Stimulated activated CD4-positive, alpha-beta T cell treated with anti-CD3 and anti-CD28 coated beads, TNF-alpha, amount 100 ng/mL, for 24 hours (primary cell): ENCODE data around the gene GTF3C1.
"Not testable (repeated sequence)": the region's sequence is repeated elsewhere in the genome, so short reads cannot be mapped to it uniquely, and the experiment has no call there.

Experiments
- DNase-seq, 3 experiments: peaks; one replicate each; pipeline ENCODE4 v3.0.0-alpha.2; 2020; ENCODE audit warnings: low read depth in 3 of 3

The GTF3C1 gene

DNA sequence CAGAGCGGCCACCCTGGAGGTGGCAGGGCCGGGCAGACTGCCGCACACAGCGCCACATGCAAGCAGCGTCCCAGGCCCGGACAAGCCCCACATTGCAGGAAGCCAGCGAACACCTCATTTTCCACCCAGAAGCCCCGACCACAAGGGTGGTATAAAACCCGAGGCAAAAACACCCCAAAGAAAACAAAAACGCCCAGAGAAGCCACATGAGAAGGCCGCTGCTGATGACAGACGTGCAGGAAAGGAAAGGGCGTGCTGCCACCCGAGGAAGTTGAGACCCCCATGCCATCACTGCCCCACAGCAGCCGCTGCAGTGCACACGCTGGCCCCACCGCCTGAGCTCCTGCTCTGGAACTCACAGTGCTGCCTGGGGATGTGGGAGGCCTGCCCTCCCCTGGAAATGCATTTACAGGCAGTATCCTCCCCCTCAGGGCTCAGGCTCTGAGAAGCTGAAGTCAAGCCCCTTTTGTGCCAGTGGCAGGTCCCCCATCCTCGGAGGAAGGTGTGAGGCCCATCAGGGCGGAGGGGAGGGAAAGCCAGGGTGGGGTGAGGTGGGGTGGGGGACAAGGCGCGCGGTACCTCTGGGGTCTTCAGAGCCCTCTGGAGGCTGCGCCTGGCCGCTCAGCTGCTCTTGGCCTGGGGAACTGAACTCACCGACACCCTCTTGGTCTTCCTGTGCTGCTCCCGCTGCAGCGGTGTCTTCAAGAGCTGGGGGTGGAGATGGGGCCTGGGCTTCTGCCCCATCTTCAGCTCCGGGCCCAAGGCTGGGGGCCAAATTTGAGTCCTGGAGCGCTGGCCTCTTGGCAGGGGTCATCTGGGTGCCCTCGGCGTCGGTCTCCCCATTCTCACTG, 85.7 kb downstream of the GTF3C1 start:
- DNase-seq: no peak

DNA sequence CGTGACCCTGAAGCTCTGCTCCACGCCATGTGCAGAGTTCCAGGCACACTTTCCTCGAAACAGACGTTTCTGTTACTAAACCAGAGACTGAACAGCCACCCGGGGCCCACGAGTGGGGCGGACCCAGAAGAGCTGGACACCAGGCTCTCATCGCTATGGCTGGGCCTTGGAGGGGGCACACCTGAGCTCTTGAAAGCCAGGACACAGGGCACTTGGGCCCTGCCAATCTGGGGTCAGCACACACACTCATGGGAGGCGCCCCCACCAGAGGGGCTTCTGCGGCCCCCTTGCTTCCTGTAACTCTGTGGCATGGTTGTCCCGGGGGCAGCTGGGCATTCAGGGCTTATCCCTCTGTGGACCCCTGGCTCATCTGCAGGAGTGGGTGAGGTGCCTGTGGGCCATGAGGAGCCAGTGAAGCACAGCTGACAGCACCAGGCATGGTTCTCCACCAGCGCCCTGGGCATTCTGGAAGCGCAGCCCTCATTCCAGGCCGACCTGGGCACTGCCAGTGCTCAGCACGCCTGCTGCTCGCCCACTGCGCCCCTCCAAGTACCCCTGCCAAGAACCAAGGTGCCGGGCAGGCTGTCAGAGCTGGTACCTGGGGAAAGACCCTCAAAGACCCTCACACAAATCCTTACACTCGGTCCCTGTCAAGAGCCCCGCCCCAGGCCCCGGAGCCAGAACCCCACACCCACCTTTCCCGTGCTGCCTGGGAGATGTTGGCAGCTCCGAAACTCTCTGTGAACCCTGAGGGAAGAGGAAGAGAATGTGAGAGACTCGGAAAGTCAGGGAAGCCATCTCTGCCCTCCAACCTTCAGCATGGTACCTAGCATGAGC, 86.6 kb downstream of the GTF3C1 start:
- DNase-seq: no peak

DNA sequence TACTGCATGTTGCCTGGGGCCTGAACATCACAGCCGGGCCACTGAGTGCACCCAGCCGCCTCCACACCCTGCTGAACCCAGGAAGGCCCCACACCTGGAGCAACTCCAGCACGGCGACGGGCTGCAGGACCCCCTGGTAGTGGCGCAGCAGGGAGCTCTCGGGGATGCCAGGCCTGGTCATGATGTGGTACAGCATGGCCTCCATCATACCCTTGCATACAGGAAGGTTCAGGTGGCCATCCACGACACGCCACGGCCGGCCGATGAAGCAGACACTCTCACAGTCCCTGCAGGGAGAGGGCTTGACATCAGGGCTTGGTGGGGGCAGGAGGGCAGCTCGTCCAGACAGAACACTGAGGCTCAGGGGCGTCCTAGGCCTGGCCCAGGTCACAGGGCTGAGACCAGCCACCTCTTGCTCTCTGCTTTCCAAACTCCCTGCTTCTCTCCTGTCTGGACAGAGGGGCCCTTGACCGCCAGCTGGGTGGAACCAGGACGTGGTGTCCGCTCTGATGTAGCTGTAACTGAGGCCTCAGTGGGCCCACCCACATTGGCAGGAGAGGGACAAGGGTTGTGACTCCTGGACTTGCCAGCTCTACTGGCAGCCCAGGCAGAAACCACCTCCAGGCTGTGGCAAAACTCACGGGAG, 87.4 kb downstream of the GTF3C1 start:
- DNase-seq: no peak

- no peak for DNase-seq
Observed at GRCh38 chr16:27461483-27462171, 88.1 kb downstream of the GTF3C1 start.

DNA sequence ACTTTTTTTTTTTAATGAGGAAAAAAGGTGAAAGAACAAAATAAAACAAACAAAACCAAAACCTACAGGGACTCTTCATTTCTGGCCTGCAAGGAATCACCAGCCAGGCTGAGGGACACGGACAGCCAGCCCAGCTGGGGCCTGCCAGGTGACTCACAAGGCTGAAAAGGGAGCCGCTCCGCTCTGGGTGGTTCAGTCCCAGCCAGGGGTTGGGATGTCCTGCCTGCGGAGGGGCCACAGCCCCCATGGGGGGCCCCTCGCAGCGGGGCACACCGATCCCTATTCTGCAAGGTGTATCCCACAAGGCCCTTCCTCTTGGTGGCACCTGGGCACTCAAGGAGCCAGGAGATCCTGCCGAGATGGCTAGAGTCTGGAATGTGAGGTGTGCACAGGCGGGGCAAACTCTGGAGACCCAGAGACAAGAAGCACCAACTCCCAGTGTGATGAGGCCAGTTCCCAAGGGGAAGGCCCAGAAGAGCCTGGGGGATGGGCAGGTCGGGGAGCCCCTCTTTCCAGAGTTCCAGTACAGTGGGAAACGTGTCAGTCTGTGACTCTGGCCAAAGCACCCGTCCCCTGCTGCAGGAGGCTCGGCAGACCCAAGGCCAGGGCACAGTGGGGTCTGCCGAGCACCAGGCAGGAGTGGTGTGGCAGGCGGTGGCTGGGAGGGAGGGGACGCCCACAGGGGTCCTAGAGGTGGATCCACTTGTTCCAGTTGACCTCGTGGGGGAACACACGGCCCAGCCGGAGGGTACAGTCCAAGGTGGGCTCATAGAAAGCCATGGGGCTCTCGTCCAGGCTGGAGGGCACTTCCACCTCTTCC, 88.8 kb downstream of the GTF3C1 start:
- no peak for DNase-seq

GRCh38 chr16:27460213-27460612, 89.5 kb downstream of the GTF3C1 start:
- no peak for DNase-seq

GRCh38 chr16:27458987-27459688, 90.6 kb downstream of the GTF3C1 start:
- DNase-seq: no peak

DNA sequence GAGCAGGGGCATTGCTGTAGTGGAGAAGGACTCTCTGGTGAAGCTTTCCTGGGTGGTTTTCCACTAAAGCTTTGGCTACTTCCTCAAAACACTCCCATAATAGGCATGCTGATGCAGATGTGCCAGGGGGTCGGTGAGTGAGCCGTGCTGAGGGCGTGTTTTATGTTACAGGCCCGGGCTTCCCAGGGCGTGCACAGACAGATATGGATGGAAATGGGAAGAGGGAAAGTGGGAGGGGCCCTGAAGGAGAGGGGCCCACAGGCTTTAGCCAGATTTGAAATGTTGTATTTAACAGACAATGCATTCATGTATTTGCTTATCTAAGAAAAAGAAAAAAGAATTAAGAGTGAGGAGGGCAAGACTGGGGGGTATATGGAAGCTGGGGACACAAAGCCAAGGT, 91.5 kb downstream of the GTF3C1 start:
- DNase-seq: no peak

DNA sequence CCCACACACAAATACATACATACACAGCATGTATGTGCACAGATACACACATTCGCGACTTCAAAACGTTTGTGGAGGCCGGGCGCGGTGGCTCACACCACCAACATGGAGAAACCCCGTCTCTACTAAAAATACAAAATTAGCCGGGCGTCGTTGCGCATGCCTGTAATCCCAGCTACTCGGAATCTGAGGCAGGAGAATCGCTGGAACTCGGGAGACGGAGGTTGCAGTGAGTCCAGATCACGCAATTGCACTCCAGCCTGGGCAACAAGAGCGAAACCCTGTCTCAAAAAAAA, 92.2 kb downstream of the GTF3C1 start:
- not testable (repeated sequence) for DNase-seq

DNA sequence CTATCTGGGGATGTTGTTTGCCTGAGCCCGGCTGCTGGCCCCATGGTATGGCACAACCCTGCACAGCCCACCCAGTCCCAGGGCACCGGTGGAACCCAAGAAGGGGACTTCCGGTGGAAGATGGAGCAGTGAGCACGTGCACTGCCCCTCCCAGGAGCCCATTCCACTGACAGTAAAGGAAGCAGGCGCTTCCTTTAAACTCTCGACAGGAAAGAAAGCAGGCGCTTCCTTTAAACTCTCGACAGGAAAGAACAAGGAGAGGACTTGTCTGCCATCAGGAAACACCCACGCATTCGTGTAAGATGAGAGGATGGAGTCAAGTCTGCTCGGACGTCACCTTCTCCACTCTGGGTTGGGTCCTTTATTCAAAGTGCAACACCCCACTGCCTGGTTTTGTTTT, 94.0 kb downstream of the GTF3C1 start:
- DNase-seq: no peak

DNA sequence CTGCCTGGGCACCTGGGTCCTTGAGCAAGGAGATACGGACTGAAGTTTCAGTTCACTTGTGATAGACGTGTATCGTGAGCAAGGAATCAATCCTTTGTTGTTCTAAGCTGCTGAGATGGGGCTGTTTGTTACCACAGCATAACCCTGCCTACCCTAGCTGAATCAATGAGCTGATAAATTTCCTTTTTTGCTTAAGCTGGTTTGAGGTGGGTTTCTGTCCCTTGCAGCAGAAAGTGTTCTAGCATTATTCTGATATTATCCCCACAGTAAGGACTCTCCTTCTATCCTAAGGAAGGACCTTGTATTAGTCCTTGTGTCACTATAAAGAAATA, 96.3 kb downstream of the GTF3C1 start:
- DNase-seq: no peak

GRCh38 chr16:27452569-27453493, 96.9 kb downstream of the GTF3C1 start:
- no peak for DNase-seq

DNA sequence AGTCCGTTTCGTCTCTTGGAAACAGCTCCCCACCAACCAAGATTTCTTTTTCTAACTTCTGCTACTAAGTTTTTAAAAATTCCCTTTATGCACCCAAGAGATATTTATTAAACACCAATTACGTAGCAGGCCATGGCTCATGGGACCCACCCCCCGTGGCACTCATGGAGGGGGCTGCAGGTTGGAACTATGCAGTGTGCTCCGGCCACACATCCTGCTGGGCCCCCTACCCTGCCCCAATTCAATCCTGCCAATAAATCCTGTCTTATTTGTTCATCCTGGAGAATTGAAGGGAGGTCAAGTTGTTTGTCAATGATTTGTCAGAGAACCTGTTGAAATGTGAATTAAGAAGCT, 99.5 kb downstream of the GTF3C1 start:
- no peak for DNase-seq

DNA sequence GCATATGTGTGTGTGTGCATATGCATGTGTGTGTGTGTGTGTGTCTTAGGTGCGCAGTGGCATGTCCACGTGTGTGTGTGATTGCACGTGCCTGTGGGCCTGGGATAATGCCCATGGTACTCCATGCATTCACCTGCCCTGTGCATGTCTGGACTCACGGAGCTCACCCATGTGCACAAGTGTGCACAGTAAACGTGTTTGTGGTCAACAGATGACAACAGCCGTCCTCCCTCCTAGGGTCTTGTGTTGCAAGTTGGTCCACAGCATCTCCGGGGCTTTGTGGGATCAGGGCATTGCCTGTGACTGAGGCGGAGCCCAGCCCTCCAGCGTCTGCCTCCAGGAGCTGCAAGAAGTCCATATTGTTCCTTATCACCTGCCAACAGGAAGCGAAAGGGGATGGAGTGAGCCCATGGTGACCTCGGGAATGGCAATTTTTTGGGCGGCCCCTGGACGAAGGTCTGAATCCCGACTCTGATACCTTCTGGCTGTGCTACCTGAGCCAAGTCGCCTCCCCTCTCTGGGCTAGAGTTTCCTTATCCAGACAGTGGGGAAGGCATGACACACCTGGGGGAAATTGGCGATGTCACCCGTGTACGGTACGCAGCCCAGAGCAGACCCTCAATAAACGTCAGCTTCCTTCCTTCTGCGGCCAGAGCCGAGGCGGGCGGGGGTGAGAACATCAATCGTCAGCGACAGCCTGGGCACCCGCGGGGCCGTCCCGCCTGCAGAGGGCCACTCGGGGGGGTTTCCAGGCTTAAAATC, 100.1 kb downstream of the GTF3C1 start:
- DNase-seq: peak; percentile 40 to 76 (median 41)

DNA sequence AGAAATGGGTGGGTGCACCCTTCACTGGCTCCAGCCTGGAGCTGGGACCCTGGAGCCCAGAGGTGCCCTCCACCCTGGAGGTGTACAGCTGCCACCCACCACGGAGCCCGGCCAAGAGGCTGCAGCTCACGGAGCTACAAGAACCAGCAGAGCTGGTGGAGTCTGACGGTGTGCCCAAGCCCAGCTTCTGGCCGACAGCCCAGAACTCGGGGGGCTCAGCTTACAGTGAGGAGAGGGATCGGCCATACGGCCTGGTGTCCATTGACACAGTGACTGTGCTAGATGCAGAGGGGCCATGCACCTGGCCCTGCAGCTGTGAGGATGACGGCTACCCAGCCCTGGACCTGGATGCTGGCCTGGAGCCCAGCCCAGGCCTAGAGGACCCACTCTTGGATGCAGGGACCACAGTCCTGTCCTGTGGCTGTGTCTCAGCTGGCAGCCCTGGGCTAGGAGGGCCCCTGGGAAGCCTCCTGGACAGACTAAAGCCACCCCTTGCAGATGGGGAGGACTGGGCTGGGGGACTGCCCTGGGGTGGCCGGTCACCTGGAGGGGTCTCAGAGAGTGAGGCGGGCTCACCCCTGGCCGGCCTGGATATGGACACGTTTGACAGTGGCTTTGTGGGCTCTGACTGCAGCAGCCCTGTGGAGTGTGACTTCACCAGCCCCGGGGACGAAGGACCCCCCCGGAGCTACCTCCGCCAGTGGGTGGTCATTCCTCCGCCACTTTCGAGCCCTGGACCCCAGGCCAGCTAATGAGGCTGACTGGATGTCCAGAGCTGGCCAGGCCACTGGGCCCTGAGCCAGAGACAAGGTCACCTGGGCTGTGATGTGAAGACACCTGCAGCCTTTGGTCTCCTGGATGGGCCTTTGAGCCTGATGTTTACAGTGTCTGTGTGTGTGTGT, 100.9 kb downstream of the GTF3C1 start:
- no peak for DNase-seq

DNA sequence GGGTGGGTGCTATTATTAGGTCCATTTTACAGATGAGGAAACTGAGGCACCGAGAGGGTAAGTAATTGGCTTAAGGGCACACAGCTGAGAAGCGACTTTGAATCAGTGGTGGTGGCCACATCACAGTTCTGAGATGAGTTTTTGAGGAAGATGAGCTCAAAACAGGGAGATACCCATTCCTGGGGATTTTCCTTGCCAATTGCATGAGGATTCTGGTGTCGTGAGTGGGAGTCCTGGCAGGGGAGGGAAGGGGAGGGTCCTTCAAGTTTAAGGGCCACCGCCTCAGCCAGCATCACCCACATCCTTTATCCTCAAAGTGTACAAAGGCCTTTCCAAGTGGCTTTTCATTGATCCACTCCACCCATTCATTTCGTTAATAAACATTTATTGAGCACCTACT, 102.4 kb downstream of the GTF3C1 start:
- DNase-seq: no peak

DNA sequence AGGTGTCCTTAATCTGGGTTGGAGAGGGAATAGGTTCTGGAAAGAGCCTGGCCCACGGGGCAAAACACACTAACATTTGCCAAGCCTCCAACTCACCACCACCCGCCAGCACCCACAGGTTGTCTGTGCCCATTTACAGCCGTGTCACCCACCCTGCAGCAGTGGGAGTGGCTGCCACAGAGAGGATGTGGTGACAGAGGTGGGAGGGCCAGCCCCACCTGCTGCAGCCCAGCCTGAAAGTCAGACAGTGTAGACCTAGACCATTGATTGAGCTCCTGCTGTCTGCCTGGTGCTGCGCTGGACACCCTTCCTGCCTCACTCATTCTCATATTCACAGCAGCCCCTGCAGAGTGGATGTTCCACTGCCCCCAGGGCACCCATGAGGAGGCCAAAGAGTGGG, 103.0 kb downstream of the GTF3C1 start:
- peak in 2 of 3 experiments; percentile 30 to 53 for DNase-seq
